HepG2 (cell line): ENCODE data around the gene C20orf204. TPM values are rescaled to one million over a fixed set of nuclear protein-coding genes. Genes with fewer than 3 reads are reported as not detected.
A peak's percentile ranks its signal among the peaks of the same experiment; 100 is the strongest.

Source experiments
- ATF3 ChIP-seq: sonication (generic); formaldehyde crosslinking; IDR thresholded peaks from 2 replicates; pipeline ENCODE4 v1.4.0; 2020; ENCODE audit warnings: missing genetic modification reagents
- ATF5 ChIP-seq: sonication (generic); formaldehyde crosslinking; IDR thresholded peaks from 2 replicates; pipeline ENCODE4 v1.4.0; 2020; ENCODE audit warnings: mild to moderate bottlenecking, low read depth, missing genetic modification reagents
- DNMT3B ChIP-seq: conservative IDR thresholded peaks from 2 replicates; pipeline ENCODE4 v1.6.1; 2016; ENCODE audit warnings: missing biosample characterization, control low read depth
- RERE ChIP-seq: IDR thresholded peaks from 2 replicates; pipeline ENCODE4 v1.6.1; 2016; ENCODE audit warnings: low read depth, missing genetic modification reagents, missing compliant biosample characterization
- SMAD3 ChIP-seq: sonication (generic); formaldehyde crosslinking; IDR thresholded peaks from 2 replicates; pipeline ENCODE4 v1.4.0; 2020; ENCODE audit warnings: missing genetic modification reagents
- SOX5 ChIP-seq: IDR thresholded peaks from 2 replicates; pipeline ENCODE4 v1.6.1; 2016; ENCODE audit warnings: borderline replicate concordance
- USF2 ChIP-seq, 2 experiments: sonication (generic) in 1 of 2; formaldehyde crosslinking in 1 of 2; IDR thresholded peaks; 2 replicates each; pipeline versions ENCODE4 v1.5.1 to v1.6.1; 2011 to 2020; ENCODE audit warnings: borderline replicate concordance in 1 of 2, low read depth in 1 of 2, low read length in 1 of 2, mild to moderate bottlenecking in 1 of 2, missing genetic modification reagents in 1 of 2, moderate library complexity in 1 of 2
- XBP1 ChIP-seq: sonication (generic); formaldehyde crosslinking; IDR thresholded peaks from 2 replicates; pipeline ENCODE4 v1.5.0; 2020; ENCODE audit warnings: missing genetic modification reagents
- ZNF124 ChIP-seq: sonication (generic); formaldehyde crosslinking; IDR thresholded peaks from 2 replicates; pipeline ENCODE4 v1.4.0; 2020; ENCODE audit warnings: missing genetic modification reagents
- polyA plus RNA-seq, 8 experiments: library from polyadenylated mRNA; depleted of rRNA in 3 of 8; stranded (reverse) in 7 of 8; unstranded in 1 of 8; fragments of >200 nt; fragmentation: Illumina TruSeq in 4 of 8; extraction: Trizol in 4 of 8; gene quantifications; 2 replicates each; pipeline versions ENCODE4 v1.2.1 to v1.2.3, GENCODE V29; 2011 to 2016; ENCODE audit warnings: low read depth in 4 of 8, missing spikeins in 1 of 8, mixed read lengths in 1 of 8; ENCODE audit not compliant: insufficient read depth in 1 of 8
- total RNA-seq, 5 experiments: library from RNA; depleted of rRNA; stranded (reverse); fragments of >200 nt; fragmentation: Illumina TruSeq; extraction: Trizol; gene quantifications; 2 replicates each; pipeline ENCODE4 v1.2.3, GENCODE V29; 2016; ENCODE audit warnings: low read depth in 1 of 5
- TF ChIP-seq, protein P1 (sequence below): sonication (generic); formaldehyde crosslinking; IDR thresholded peaks from 2 replicates; pipeline ENCODE4 v1.4.0; 2020; ENCODE audit warnings: mild to moderate bottlenecking, missing genetic modification reagents
- TF ChIP-seq, protein P2 (sequence below): IDR thresholded peaks from 2 replicates; pipeline ENCODE4 v1.6.1; 2016; ENCODE audit warnings: mild to moderate bottlenecking

Gene C20orf204
- total and polyA plus RNA-seq, 2 of the 13 experiments (the other 11 are each of a cell fraction or from before 2014, with no cell fraction given) = 22.1 to 80.0 TPM

DNA sequence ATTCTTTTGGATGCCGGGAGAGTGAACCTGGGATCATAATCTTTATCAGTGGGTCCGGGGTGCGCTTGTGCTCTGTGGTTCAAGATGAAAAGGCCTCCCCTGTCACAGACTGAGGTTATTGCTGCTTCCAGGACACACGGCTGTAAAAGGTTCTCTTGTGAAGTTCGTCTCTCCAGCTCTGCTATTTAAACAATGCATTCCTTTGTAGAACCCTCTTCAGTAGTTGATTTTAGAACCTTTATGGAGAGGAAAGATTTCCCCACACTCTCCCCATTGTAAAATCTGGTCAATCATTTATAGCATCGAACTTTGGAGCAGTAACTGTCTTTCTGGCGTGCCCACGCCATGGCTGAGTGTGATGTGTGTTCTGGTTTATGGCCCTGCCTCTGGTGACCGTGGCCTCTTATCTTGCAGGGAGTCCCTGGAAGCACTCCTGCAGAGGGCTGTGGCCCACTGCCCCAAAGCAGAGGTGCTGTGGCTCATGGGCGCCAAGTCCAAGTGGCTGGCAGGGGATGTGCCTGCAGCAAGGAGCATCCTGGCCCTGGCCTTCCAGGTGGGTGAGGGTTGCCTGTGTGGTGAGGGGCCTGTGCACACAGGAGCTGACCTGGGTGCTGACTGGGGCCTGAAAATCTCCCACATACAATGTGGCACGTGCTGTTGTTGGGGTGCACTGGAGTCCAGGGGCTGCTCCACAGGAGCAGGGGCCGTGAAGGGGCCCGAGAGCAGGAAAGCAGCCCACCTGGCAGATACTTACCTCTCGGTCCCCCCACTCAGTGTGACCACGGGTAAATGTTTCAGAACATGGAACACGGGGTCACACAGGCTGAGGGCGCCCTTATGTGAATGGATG, 11.6 kb upstream of the C20orf204 start (continued):
- TF ChIP-seq RERE = peak; percentile 43; the same call in 1 of the 2 replicates
- no peak for TF ChIP-seq DNMT3B (CRISPR knock-in tag)
- TF ChIP-seq USF2 (IDR thresholded peaks at IDR 0.05; ENCODE audit: low read depth, low read length) = no peak
- no peak; the same call in 1 of the 2 replicates for TF ChIP-seq USF2 (CRISPR knock-in tag; IDR thresholded peaks at IDR 0.05; ENCODE audit: borderline replicate concordance)
- TF ChIP-seq XBP1 = no peak
- no peak; the same call in 1 of the 2 replicates for TF ChIP-seq SMAD3 (CRISPR knock-in tag)
- TF ChIP-seq, protein P1, sequence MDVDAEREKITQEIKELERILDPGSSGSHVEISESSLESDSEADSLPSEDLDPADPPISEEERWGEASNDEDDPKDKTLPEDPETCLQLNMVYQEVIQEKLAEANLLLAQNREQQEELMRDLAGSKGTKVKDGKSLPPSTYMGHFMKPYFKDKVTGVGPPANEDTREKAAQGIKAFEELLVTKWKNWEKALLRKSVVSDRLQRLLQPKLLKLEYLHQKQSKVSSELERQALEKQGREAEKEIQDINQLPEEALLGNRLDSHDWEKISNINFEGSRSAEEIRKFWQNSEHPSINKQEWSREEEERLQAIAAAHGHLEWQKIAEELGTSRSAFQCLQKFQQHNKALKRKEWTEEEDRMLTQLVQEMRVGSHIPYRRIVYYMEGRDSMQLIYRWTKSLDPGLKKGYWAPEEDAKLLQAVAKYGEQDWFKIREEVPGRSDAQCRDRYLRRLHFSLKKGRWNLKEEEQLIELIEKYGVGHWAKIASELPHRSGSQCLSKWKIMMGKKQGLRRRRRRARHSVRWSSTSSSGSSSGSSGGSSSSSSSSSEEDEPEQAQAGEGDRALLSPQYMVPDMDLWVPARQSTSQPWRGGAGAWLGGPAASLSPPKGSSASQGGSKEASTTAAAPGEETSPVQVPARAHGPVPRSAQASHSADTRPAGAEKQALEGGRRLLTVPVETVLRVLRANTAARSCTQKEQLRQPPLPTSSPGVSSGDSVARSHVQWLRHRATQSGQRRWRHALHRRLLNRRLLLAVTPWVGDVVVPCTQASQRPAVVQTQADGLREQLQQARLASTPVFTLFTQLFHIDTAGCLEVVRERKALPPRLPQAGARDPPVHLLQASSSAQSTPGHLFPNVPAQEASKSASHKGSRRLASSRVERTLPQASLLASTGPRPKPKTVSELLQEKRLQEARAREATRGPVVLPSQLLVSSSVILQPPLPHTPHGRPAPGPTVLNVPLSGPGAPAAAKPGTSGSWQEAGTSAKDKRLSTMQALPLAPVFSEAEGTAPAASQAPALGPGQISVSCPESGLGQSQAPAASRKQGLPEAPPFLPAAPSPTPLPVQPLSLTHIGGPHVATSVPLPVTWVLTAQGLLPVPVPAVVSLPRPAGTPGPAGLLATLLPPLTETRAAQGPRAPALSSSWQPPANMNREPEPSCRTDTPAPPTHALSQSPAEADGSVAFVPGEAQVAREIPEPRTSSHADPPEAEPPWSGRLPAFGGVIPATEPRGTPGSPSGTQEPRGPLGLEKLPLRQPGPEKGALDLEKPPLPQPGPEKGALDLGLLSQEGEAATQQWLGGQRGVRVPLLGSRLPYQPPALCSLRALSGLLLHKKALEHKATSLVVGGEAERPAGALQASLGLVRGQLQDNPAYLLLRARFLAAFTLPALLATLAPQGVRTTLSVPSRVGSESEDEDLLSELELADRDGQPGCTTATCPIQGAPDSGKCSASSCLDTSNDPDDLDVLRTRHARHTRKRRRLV (CRISPR knock-in tag) = no peak
- peak; percentile 46; the same call in 1 of the 2 replicates for TF ChIP-seq ZNF124 (CRISPR knock-in tag)
- TF ChIP-seq, protein P2, sequence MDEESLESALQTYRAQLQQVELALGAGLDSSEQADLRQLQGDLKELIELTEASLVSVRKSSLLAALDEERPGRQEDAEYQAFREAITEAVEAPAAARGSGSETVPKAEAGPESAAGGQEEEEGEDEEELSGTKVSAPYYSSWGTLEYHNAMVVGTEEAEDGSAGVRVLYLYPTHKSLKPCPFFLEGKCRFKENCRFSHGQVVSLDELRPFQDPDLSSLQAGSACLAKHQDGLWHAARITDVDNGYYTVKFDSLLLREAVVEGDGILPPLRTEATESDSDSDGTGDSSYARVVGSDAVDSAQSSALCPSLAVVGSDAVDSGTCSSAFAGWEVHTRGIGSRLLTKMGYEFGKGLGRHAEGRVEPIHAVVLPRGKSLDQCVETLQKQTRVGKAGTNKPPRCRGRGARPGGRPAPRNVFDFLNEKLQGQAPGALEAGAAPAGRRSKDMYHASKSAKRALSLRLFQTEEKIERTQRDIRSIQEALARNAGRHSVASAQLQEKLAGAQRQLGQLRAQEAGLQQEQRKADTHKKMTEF (CRISPR knock-in tag) = peak; percentile 67
- TF ChIP-seq ATF5 = peak; percentile 22; the same call in 1 of the 2 replicates
- TF ChIP-seq ATF3 (CRISPR knock-in tag) = peak; percentile 31; the same call in 1 of the 2 replicates
- TF ChIP-seq SOX5 (CRISPR knock-in tag) = peak; percentile 97
